ENCODE results near the gene VTI1A.

VTI1A gene

GRCh38 chr10:112799038-112799437 is 352.0 kb downstream of the VTI1A start:
- TF ChIP-seq CTCF (IDR thresholded peaks at IDR 0.05; ENCODE audit: insufficient read depth, missing control alignments): no peak
- DNase-seq (ENCODE audit: insufficient read length, low spot score) (no peak), FAIRE-seq (no peak)

- no peak for FAIRE-seq
- DNase-seq (ENCODE audit: insufficient read length, low spot score): no peak
- no peak for TF ChIP-seq CTCF (IDR thresholded peaks at IDR 0.05; ENCODE audit: insufficient read depth, missing control alignments)
These were observed 352.9 kb downstream of the VTI1A start for GRCh38 chr10:112799726-112800510.

GRCh38 chr10:112801004-112801403 is 354.0 kb downstream of the VTI1A start:
- TF ChIP-seq CTCF (IDR thresholded peaks at IDR 0.05; ENCODE audit: insufficient read depth, missing control alignments): no peak
- FAIRE-seq: no peak
- DNase-seq (ENCODE audit: insufficient read length, low spot score): no peak

- no peak for FAIRE-seq
- DNase-seq (ENCODE audit: insufficient read length, low spot score): no peak
- no peak for TF ChIP-seq CTCF (IDR thresholded peaks at IDR 0.05; ENCODE audit: insufficient read depth, missing control alignments)
These were observed 354.7 kb downstream of the VTI1A start for GRCh38 chr10:112801748-112802147.

- no peak for TF ChIP-seq CTCF (IDR thresholded peaks at IDR 0.05; ENCODE audit: insufficient read depth, missing control alignments)
- DNase-seq (ENCODE audit: insufficient read length, low spot score): no peak
- FAIRE-seq: no peak
These were observed 355.5 kb downstream of the VTI1A start for GRCh38 chr10:112802411-112803022.

- FAIRE-seq: no peak
- DNase-seq (ENCODE audit: insufficient read length, low spot score): no peak
- no peak for TF ChIP-seq CTCF (IDR thresholded peaks at IDR 0.05; ENCODE audit: insufficient read depth, missing control alignments)
These were observed 357.0 kb downstream of the VTI1A start for GRCh38 chr10:112803961-112804401.

- no peak for TF ChIP-seq CTCF (IDR thresholded peaks at IDR 0.05; ENCODE audit: insufficient read depth, missing control alignments)
- FAIRE-seq (no peak), DNase-seq (ENCODE audit: insufficient read length, low spot score) (no peak)
These were observed 358.2 kb downstream of the VTI1A start for GRCh38 chr10:112805254-112805590.
